OCI-LY7 (cell line): ENCODE data around the gene ZNF648. TPM values are rescaled to one million over a fixed set of nuclear protein-coding genes. Genes with fewer than 3 reads are reported as not detected.

Experiments used
- BruUV-seq: library from RNA; stranded (reverse); fragments of 400-500 nt; replicated peaks from 2 replicates; lab custom pipeline; 2021; lab: Mats Ljungman, UMichigan
- CTCF ChIA-PET: fragments of 300-600 bp; sonication (Branson Sonifier 250); formaldehyde crosslinking; loops from one replicate; lab custom pipeline; 2022; ENCODE audit warnings: antibody characterized with exemption; ENCODE audit not compliant: unreplicated experiment; lab: Charles Lee
- POLR2A ChIA-PET: fragments of 300-600 bp; sonication (Branson Sonifier 250); formaldehyde crosslinking; loops from one replicate; lab custom pipeline; 2022; ENCODE audit warnings: antibody characterized with exemption; lab: Charles Lee
- DNase-seq: peaks from one replicate; pipeline ENCODE4 v3.0.0-alpha.2; 2015; ENCODE audit warnings: low spot score
- H2AFZ ChIP-seq: fragments of 200-600 bp; sonication (generic), shearing (Covaris generic); 2 replicates; pipeline ENCODE4 v1.6.1; 2014; ENCODE audit warnings: mild to moderate bottlenecking, antibody characterized with exemption, low read length, moderate library complexity
- H3K27ac ChIP-seq: fragments of 200-600 bp; sonication (generic); 2 replicates; pipeline ENCODE4 v1.5.1; 2014; ENCODE audit warnings: mixed run types, low read depth, mild to moderate bottlenecking, moderate library complexity, low read length, inconsistent platforms; ENCODE audit not compliant: poor library complexity, severe bottlenecking
- H3K36me3 ChIP-seq: fragments of 200-600 bp; sonication (generic); 2 replicates; pipeline ENCODE4 v1.6.1; 2014; ENCODE audit warnings: mild to moderate bottlenecking, antibody characterized with exemption, low read length, moderate library complexity, mixed read lengths; ENCODE audit not compliant: insufficient read depth
- H3K4me1 ChIP-seq: fragments of 200-600 bp; sonication (generic); 2 replicates; pipeline ENCODE4 v1.5.1; 2014; ENCODE audit warnings: mild to moderate bottlenecking, low read length; ENCODE audit not compliant: insufficient read depth, poor library complexity, severe bottlenecking
- H3K4me2 ChIP-seq: fragments of 200-600 bp; sonication (generic); 2 replicates; pipeline ENCODE4 v1.6.1; 2014; ENCODE audit warnings: mild to moderate bottlenecking, low read length
- H3K4me3 ChIP-seq: fragments of 200-600 bp; sonication (generic); 2 replicates; pipeline ENCODE4 v1.5.1; 2014; ENCODE audit warnings: mild to moderate bottlenecking, low read depth, low read length; ENCODE audit not compliant: poor library complexity, severe bottlenecking
- H3K79me2 ChIP-seq: fragments of 200-600 bp; sonication (generic); 2 replicates; pipeline ENCODE4 v1.6.1; 2016; ENCODE audit warnings: low read depth, mild to moderate bottlenecking, low read length, moderate library complexity, mixed read lengths; ENCODE audit not compliant: insufficient read depth
- H3K9me2 ChIP-seq: fragments of 200-600 bp; sonication (generic); 2 replicates; pipeline ENCODE4 v1.6.1; 2016; ENCODE audit warnings: mild to moderate bottlenecking, low read length, mixed read lengths; ENCODE audit not compliant: insufficient read depth
- H3K9me3 ChIP-seq: fragments of 200-600 bp; sonication (generic); 2 replicates; pipeline ENCODE4 v1.6.1; 2014; ENCODE audit warnings: mild to moderate bottlenecking, mixed run types, low read length, mixed read lengths
- H4K20me1 ChIP-seq: fragments of 200-600 bp; sonication (generic); 2 replicates; pipeline ENCODE4 v1.6.1; 2014; ENCODE audit warnings: mild to moderate bottlenecking, antibody characterized with exemption, low read length, moderate library complexity, mixed read lengths; ENCODE audit not compliant: insufficient read depth
- CTCF ChIP-seq: fragments of 200-600 bp; sonication (generic); conservative IDR thresholded peaks from 2 replicates; pipeline ENCODE4 v1.5.1; 2014; ENCODE audit warnings: mild to moderate bottlenecking, antibody characterized with exemption, low read length, moderate library complexity, mixed read lengths
- EZH2phosphoT487 ChIP-seq: fragments of 200-600 bp; sonication (generic); IDR thresholded peaks from 2 replicates; pipeline ENCODE4 v1.6.1; 2018; ENCODE audit warnings: low read depth, borderline replicate concordance, mild to moderate bottlenecking, mixed run types, antibody characterized with exemption, low read length, moderate library complexity, mixed read lengths
- intact Hi-C: fragments of 100-400 bp; cut with micrococcal nuclease; formaldehyde crosslinking; loops from one replicate; pipeline ENCODE4 v1.10.0; 2022; ENCODE audit not compliant: unreplicated experiment
- total RNA-seq, 2 experiments: library from RNA; depleted of rRNA in 1 of 2; stranded (reverse); fragments of >200 nt in 1 of 2; shearing (Covaris generic) in 1 of 2; gene quantifications; 2 replicates each; pipeline ENCODE4 v1.2.3, GENCODE V29; 2014 to 2022

Gene ZNF648
- total RNA-seq, 2 experiments from 2014 or later = not detected

DNA sequence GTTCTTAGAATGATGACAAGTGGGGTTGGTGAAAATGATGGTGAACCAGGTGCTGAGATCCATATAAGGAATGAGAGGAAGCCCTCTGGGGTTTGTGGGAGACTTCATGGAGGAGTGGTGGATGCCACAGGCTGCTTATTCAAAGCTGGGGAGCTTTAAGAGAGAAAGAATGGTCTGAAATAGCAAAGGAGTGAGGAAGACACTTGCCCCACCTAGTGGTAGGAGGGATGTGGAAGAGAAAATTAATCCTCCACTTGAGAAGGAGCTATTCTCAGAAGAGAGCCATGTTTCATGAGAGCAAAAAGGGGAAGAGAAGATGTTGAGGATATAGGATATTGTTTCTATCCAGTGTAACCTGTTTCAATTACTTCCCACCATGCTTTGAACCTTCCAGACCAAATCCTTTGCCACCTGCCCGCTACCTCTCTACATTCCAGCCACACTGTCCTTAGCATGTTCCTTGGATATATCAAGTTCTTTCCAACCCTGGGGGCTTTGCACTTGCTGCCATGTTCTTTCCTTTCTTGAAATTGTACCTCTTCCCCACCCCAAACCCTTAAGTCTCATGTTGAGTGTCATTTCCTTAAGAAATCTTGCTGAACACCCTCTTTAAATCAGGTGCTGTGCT is 19.6 kb upstream of the ZNF648 start:
- Histone ChIP-seq H3K4me2 (no peak overlapping the region), H3K79me2 (no peaks in the 10 kb centered on the region), H3K9me2 (no peaks in the 10 kb centered on the region), H3K4me1 (no peaks in the 10 kb centered on the region), H2AFZ (0 out of 2 replicates have a peak overlapping the region, but pooled peaks have one; percentile 9), H3K27ac (no peak overlapping the region), H3K9me3 (no peaks in the 10 kb centered on the region), H4K20me1 (no peaks in the 10 kb centered on the region), H3K4me3 (no peak overlapping the region), H3K36me3 (no peaks in the 10 kb centered on the region)
- TF ChIP-seq EZH2phosphoT487 = no peak
- TF ChIP-seq CTCF = peak; percentile 77
- ChIA-PET CTCF (interaction anchor here (0.6 kb wide), 1 partner anchor 15 kb away, joined by 3 read pairs; no protein-coding TSS in a partner anchor), POLR2A (no interaction called here)
- intact Hi-C loops = no loop called here
- DNase-seq = peak; percentile 36
- no TSS peak for BruUV-seq

DNA sequence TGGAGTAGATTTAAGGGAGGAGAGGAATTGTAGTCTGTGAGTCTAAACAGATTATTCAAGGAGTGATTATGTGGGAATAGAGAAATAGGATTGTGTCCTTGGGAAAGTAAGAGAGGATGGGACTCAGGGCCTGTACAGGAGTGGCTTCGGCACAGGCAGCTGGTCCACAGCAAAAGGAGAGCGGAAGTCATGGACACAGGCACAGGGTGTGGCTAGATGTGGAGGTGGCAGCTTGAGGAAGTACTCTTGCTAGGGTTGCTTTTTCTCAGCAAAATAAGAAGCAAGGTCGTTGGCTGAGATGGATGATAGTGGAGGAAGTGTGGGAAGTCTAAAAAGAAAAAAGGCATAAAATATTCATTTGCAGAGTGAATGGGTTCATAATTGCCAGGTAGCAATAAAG is 18.5 kb upstream of the ZNF648 start:
- H3K9me3 ChIP-seq = no peaks in the 10 kb centered on the region
- no peaks in the 10 kb centered on the region for H3K36me3 ChIP-seq
- no peak overlapping the region for H3K27ac ChIP-seq
- TF ChIP-seq CTCF (no peak), EZH2phosphoT487 (no peak)
- no peaks in the 10 kb centered on the region for H3K79me2 ChIP-seq
- H4K20me1 ChIP-seq = no peaks in the 10 kb centered on the region
- no peaks in the 10 kb centered on the region for H3K4me1 ChIP-seq
- POLR2A ChIA-PET = no interaction called here
- intact Hi-C loops = no loop called here
- no TSS peak for BruUV-seq
- CTCF ChIA-PET = no interaction called here
- no peak overlapping the region for H2AFZ ChIP-seq
- no peak overlapping the region for H3K4me2 ChIP-seq
- no peaks in the 10 kb centered on the region for H3K9me2 ChIP-seq
- no peak for DNase-seq
- no peak overlapping the region for H3K4me3 ChIP-seq

GRCh38 chr1:182071924-182072323 is 10.4 kb upstream of the ZNF648 start:
- H3K9me2 ChIP-seq = no peaks in the 10 kb centered on the region
- H3K4me3 ChIP-seq = no peak overlapping the region
- BruUV-seq = no TSS peak
- H2AFZ ChIP-seq = no peak overlapping the region
- no peak for TF ChIP-seq CTCF
- TF ChIP-seq EZH2phosphoT487 = no peak
- no peaks in the 10 kb centered on the region for H3K36me3 ChIP-seq
- H3K4me1 ChIP-seq = no peaks in the 10 kb centered on the region
- no peak overlapping the region for H3K4me2 ChIP-seq
- no peaks in the 10 kb centered on the region for H3K79me2 ChIP-seq
- ChIA-PET POLR2A (interaction anchor here (0.7 kb wide), 1 partner anchor 11 kb away, joined by 3 read pairs; no protein-coding TSS in a partner anchor), CTCF (no interaction called here)
- no peak overlapping the region for H3K27ac ChIP-seq
- H4K20me1 ChIP-seq = no peaks in the 10 kb centered on the region
- intact Hi-C loops = no loop called here
- DNase-seq = no peak
- no peaks in the 10 kb centered on the region for H3K9me3 ChIP-seq
